ENCODE results near the gene KCNT2.

GRCh38 chr1:196255762-196256161 lies 352.5 kb downstream of the KCNT2 start:
- TF ChIP-seq CTCF (IDR thresholded peaks at IDR 0.05) (no peak), TCF12 (IDR thresholded peaks at IDR 0.05) (no peak), GABPA (IDR thresholded peaks at IDR 0.05; ENCODE audit: low read depth) (no peak), ELF1 (IDR thresholded peaks at IDR 0.05) (no peak)
